Activated naive CD4-positive, alpha-beta T cell treated with anti-CD3 and anti-CD28 coated beads, Interleukin-2, amount 10 ng/mL, durations not matched to agents 7 days and 5 days (primary cell): ENCODE results near the gene PEMT.

ENCODE experiments used
- CTCF ChIA-PET: fragments of 350-600 bp; sonication (Branson Sonifier 250); formaldehyde crosslinking; loops from one replicate; lab custom pipeline; 2021; ENCODE audit warnings: antibody characterized with exemption; lab: Charles Lee
- DNase-seq: peaks from one replicate; pipeline ENCODE4 v3.0.0-alpha.2; 2020
- H3K27ac Mint-ChIP-seq: one replicate; pipeline ENCODE4 v1.8.0; 2021; ENCODE audit warnings: mild to moderate bottlenecking, moderate library complexity, mixed read lengths
- H3K27me3 Mint-ChIP-seq: one replicate; pipeline ENCODE4 v1.8.0; 2021; ENCODE audit warnings: mild to moderate bottlenecking, mixed read lengths
- H3K36me3 Mint-ChIP-seq: one replicate; pipeline ENCODE4 v1.8.0; 2021; ENCODE audit warnings: mixed read lengths
- H3K4me1 Mint-ChIP-seq: one replicate; pipeline ENCODE4 v1.8.0; 2021; ENCODE audit warnings: mixed read lengths
- H3K4me3 Mint-ChIP-seq: one replicate; pipeline ENCODE4 v1.8.0; 2021; ENCODE audit warnings: mild to moderate bottlenecking, moderate library complexity, mixed read lengths
- H3K9me3 Mint-ChIP-seq: one replicate; pipeline ENCODE4 v1.8.0; 2021; ENCODE audit warnings: mixed read lengths

Gene PEMT

DNA sequence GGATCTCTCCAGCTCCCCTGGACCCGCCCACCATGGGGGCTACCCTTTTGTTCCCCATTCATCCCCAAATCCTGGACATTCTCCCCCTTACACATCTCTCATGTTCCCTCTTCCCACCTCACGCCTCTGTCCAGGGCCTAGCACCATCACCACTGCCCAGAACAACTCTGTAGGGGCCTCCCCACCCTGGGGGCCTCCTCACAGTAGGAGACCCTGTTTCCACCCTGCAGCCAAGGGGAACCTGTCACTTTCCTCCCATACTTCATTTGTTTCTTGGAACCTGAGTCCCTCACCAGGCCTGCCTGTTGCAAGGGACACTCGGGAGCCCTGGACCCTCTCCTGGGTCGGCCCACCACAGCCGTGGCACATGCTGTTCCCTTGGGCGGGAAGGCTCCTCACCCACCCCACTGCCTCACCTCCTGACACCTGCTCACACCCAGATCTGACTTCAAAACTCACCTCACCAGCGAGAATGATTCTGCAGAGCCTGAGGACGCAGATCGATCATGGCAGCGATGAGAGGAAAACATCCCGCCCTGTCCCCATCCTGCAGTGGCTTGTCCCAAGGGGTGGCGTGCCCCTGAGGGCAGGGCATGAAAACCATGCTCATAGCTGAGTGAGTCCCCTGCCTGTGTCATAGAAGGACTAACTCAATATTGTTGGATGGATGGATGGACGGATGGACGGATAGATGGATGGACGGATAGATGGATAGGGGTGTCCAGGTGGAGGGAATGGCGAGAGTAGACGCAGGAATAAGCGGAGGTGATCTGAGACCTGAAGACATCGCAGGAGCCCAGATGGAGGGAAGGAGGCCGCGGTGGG is 88.6 kb downstream of the PEMT start:
- H3K27ac Mint-ChIP-seq: no peak overlapping the region
- CTCF ChIA-PET: no interaction called here
- peaks cover 14% of the 10 kb centered on the region for H3K27me3 Mint-ChIP-seq
- H3K36me3 Mint-ChIP-seq: no peaks in the 10 kb centered on the region
- H3K4me3 Mint-ChIP-seq: no peak overlapping the region
- DNase-seq: no peak
- no peaks in the 10 kb centered on the region for H3K9me3 Mint-ChIP-seq
- H3K4me1 Mint-ChIP-seq: no peaks in the 10 kb centered on the region

DNA sequence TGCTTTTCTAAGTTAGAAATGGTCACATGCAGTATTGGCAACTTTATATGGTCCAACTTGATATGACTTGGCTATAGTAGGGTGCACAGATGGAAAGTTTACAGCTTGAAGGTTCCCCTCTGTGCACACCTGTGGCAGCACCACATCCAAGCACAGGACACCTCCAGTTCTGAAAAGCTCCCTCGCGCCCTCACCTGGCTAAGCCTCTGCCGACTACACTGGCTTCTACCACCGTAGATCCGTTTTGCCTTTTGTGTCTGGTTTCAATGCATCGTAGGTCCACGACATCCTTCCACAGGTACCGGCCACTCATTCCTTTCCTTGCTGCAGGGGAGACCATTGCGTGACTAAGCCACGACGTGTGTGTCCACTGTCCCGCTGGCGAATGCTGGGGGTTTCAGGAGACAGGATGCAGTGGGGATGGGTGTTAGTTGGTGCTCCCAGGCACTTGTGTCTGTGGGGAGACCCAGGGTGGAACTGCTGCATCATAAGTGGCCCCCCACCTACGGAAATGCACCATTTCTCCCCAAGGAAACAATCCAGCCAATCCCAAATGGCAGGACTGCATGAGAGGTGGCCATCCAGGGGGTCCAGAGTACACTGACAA is 90.4 kb downstream of the PEMT start:
- peak; percentile 63 for DNase-seq
- Mint-ChIP-seq H3K27ac (no peak overlapping the region), H3K9me3 (no peaks in the 10 kb centered on the region), H3K36me3 (no peaks in the 10 kb centered on the region), H3K27me3 (peaks cover 27% of the 10 kb centered on the region), H3K4me3 (no peak overlapping the region), H3K4me1 (peaks cover 4% of the 10 kb centered on the region)
- CTCF ChIA-PET: interaction anchor here (2.3 kb wide), 1 partner anchor 141 kb away, joined by 6 read pairs; no protein-coding TSS in a partner anchor

DNA sequence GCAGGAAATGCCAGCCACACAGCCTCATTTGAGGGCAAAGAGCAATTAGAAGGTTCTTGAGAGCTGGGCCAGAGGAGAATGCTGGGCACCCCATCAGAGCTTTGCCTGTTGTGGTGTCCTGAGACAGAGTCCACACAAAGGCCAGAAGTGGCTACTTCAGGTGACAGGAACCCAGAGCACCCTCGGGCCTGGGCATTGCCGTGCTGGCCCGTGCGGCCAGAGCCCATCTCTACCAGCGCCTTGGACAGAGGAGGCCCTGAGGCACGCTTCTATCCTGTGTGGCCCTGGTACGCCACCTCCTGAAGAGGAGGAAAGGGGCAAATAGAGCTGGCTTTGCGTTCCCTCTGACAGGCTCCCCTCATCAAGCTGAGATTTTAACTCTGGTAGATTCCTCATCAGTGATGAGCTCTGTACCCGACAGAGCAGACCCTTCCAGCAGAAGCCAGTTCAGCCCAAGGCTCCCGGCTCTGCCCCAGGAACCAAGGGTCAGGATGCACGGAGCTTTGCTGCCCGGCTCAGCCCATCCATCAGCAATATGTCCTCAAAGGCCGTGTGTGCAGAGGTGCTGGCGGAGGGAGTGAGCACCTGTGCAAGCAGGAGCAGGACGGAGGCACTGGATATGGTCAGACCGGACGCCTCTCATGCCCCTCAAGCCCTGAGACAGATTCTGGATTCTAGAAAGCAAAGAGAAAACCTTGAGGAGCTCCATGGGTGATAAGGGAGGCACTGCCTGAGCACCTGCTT is 91.9 kb downstream of the PEMT start:
- DNase-seq: no peak
- CTCF ChIA-PET: interaction anchor here (0.6 to 2.3 kb wide), 4 partner anchors 68 to 190 kb away, joined by 3 to 6 read pairs (median 3); no protein-coding TSS in a partner anchor
- Mint-ChIP-seq H3K4me3 (no peak overlapping the region), H3K9me3 (no peaks in the 10 kb centered on the region), H3K36me3 (no peaks in the 10 kb centered on the region), H3K4me1 (peaks cover 13% of the 10 kb centered on the region), H3K27me3 (peaks cover 42% of the 10 kb centered on the region), H3K27ac (no peak overlapping the region)

DNA sequence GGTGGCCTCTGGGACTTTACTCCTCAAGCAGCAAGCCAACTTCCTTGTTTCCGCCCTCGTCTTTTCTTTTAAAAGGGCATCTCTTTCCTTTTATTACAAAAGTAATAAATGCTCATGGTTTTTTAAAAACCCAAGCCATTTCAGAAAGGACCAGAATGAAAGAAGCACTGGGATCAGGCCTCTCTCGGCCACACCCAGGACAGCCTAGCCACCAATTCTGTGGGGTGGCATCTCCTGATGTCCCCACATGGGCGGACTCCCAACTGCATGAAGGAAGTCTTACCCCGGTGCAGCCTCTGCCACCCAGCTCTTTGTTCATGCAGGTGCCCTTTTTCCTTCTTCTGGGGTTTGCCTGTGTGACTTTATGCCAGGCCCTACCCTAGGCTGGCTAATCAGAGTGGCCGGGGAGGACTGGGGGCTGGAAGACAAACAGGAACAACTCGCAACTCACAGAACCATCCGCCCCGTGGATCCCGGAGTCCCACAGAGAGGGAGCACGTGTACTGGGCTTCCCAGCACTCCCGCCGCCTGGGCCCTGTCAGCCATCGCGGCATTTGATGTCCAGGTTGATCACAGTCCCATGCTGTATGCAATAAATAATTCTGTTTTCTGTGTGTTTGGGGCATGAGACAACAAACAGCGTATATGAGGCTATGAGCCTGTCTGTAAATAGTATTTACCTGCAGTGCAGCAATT is 92.8 kb downstream of the PEMT start:
- H3K27ac Mint-ChIP-seq: no peak overlapping the region
- no peaks in the 10 kb centered on the region for H3K36me3 Mint-ChIP-seq
- no peak for DNase-seq
- no peak overlapping the region for H3K4me3 Mint-ChIP-seq
- H3K9me3 Mint-ChIP-seq: no peaks in the 10 kb centered on the region
- H3K27me3 Mint-ChIP-seq: peaks cover 50% of the 10 kb centered on the region
- CTCF ChIA-PET: interaction anchor here (1.4 kb wide), 1 partner anchor 115 kb away, joined by 3 read pairs; no protein-coding TSS in a partner anchor
- peaks cover 14% of the 10 kb centered on the region for H3K4me1 Mint-ChIP-seq

DNA sequence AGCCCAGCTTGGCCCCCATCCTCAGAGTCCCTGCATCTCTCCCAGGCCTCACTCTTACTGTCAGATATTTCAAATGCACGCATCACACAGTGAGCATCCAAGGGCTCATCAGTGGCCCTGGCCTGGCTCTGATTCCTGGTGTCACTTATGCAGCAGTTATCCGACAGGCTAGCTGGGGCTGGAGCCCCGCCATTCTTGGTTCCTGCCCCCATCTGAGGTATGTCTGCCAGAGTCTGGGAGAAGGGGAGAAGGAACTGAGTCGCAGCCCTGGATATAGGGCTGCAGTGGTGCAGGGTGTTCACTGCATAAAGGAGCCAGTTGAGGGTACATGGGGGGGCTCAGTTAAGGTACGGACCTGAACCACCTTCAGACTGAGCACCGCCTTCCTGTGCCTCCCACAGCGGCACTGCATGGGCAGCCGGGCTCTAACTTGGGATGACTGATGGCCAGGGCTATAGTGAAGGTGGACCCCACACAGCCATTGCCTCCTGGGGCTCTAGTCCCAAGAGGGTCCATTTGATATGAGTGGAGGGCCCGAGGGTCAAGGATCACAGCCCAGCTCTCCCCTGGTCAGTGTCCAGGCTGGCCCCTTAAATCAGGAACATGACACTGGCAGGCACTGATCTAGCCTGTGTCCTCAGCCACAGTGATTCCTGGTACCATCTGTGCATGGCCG is 93.5 kb downstream of the PEMT start:
- no peak for DNase-seq
- Mint-ChIP-seq H3K36me3 (peaks cover 3% of the 10 kb centered on the region), H3K27ac (no peak overlapping the region), H3K4me3 (no peak overlapping the region), H3K9me3 (no peaks in the 10 kb centered on the region), H3K4me1 (peaks cover 14% of the 10 kb centered on the region), H3K27me3 (peaks cover 56% of the 10 kb centered on the region)
- CTCF ChIA-PET: interaction anchor here (1.6 to 3.2 kb wide), 6 partner anchors 8 to 166 kb away, joined by 3 to 33 read pairs (median 7); no protein-coding TSS in a partner anchor

DNA sequence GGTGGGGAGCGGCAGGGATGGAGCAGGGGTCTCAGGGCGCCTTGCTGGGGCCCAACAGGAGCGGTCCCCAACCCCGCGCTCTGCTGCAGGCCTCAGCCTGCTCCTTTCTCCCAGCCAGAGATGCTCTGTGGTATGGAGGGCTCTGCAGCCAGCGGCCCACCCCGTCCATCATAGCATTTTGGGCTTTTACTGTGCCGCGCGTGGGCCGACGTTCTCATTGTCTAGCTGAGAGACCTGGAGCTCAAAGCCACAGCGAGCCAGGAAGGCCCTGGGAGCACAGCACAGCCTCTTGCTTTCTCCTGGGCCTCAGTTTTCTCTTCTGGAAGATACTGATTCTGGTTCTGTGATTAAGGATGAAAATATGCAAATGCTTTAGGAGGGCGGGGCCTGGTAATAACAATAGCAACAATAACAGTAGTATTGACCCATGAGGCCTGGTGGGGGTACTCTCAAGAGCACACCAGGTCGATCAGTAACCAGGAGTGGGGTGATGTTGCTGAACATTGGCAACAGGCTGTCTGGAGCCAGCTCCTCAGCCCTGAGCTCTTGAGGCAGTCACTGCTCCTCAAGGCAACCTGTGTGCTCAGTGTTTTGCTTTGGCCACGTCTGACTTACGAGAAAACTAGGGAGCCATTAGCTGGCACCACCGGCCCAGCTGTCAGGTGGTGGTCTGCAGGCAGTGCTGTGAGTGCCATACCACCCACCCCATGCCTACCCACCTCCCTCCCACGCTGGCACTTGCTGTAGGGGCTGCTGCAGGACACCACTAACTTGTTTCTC is 94.3 kb downstream of the PEMT start:
- CTCF ChIA-PET: interaction anchor here (0.6 to 3.2 kb wide), 25 partner anchors 9 to 175 kb away, joined by 3 to 33 read pairs (median 4); no protein-coding TSS in a partner anchor
- Mint-ChIP-seq H3K9me3 (no peaks in the 10 kb centered on the region), H3K27me3 (peaks cover 56% of the 10 kb centered on the region), H3K4me3 (peak overlapping the region; percentile 35), H3K4me1 (peaks cover 14% of the 10 kb centered on the region), H3K27ac (no peak overlapping the region), H3K36me3 (peaks cover 8% of the 10 kb centered on the region)
- no peak for DNase-seq

DNA sequence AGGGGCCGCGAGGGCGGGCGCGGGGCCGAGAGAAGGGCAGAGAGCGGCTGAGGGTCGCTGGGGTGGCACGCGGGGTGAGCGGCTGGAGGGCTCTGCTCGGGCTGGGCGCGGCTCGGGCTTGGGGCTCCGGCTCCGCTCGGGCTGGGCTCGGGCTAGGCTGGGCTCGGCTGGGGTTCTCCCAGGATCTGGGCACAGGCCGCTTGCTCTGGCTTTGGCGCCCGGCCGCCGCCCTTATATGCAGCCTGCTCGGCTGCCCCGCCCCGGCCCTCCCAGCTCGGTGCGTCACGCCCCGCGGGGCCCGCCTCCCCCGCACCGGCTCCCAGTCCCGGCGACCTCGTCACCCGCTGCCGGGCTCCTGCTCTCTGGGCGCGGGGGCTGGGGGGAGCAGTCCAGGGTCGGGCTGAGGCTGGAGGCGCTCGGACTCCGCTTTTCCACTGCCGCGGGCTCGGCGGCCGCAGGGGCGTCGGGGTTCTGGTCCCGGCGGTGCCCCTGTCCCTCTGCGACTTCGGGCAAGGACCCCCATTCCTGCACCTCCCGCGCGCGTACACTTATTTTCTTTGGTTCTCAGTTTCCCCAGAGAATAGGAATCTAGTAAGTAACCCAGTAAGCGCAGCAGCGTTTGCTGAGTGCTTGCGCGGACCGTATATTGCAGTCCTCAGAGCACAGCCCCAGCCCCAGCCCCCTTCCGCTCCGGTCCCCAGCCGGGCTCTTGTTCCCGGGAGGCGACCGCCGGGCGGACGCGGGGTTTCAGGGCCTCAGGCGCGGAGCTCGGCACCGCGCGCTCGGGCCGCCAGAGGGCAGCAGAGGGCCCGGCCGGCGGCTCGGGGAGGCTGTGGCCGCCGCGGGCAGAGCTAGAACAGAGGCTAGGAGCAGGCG is 95.1 kb downstream of the PEMT start, which contains the start of gene RASD1:
RASD1 (minus strand) TSS at position 207 of the 876 bp plus-strand sequence. CDS start 214 bp downstream, outside the sequence.
- Mint-ChIP-seq H3K27me3 (peaks cover 56% of the 10 kb centered on the region), H3K36me3 (peaks cover 14% of the 10 kb centered on the region), H3K27ac (peak within 1 kb of the TSS; percentile 28), H3K4me3 (peak within 1 kb of the TSS; percentile 68), H3K4me1 (peaks cover 18% of the 10 kb centered on the region), H3K9me3 (no peaks in the 10 kb centered on the region)
- CTCF ChIA-PET: interaction anchor here (0.6 to 3.2 kb wide), 25 partner anchors 8 to 176 kb away, joined by 3 to 33 read pairs (median 4); no protein-coding TSS in a partner anchor
- DNase-seq: peak; percentile 86

DNA sequence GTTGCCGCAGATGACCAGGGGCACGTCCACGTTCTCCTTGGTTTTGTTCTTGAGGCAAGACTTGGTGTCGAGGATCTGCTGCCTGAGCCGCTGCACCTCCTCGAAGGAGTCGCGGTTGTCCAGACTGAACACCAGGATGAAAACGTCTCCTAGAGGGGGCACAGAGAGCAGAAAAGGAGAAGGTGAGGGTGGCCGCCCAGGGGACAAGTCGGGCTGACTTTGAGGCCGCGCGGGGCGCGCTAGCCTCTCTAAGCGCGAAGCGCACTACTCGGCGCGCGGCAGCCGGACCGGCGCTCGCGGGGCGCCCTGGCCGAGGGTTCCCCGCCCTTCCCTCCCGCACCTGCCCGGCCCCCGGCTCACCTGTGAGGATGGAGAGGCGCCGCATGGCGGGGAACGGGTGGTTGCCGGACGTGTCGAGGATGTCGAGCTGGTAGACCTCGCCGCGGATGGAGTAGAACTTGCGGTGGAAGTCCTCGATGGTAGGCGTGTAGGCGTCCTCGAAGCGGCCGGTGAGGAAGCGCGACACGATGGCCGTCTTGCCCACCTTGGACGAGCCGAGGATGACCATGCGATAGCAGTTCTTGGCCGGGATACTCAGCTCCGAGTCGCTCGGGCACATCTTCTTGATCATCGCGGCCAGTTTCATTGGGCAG is 95.8 kb downstream of the PEMT start:
- Mint-ChIP-seq H3K4me3 (peak overlapping the region; percentile 68), H3K9me3 (no peaks in the 10 kb centered on the region), H3K27ac (peak overlapping the region; percentile 28), H3K36me3 (peaks cover 14% of the 10 kb centered on the region), H3K4me1 (peaks cover 18% of the 10 kb centered on the region), H3K27me3 (peaks cover 56% of the 10 kb centered on the region)
- DNase-seq: peak; percentile 54
- CTCF ChIA-PET: interaction anchor here (0.6 to 3.2 kb wide), 9 partner anchors 10 to 146 kb away, joined by 3 to 33 read pairs (median 6); no protein-coding TSS in a partner anchor

DNA sequence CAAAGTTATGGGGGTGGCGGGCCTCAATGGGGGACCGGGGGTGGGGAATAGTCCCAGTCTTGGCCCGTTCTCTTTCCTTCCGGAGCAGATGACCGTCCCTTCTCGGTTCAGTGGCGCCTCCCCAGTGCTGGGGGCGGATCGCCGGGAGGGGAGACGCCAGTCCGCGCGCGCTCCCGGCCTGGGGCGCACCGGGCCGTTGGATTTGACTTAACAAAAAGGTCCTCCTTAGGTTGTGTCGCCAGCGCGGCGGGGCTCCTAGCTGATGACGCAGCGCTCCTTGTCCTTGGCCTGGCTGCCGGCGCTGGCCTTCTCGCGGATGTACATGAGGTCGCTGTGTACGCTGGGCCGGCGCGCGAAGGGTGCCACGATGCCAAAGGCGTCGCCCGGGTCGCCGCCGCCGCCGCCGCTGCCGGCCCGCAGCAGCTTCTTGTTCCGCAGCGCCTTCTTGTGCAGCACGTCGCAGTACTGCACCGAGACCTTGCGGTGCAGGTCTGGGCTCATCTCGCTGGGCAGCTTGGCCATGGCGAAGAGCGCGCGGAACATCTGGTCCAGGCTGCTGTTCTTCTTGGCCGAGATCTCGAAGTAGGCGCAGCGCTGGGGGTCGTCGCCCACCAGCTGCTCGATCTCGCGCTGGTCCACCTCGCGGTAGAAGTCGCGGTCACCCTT is 96.5 kb downstream of the PEMT start:
- Mint-ChIP-seq H3K9me3 (no peaks in the 10 kb centered on the region), H3K4me3 (peak overlapping the region; percentile 58), H3K27ac (no peak overlapping the region), H3K27me3 (peaks cover 53% of the 10 kb centered on the region), H3K36me3 (peaks cover 16% of the 10 kb centered on the region), H3K4me1 (peaks cover 18% of the 10 kb centered on the region)
- peak; percentile 34 for DNase-seq
- CTCF ChIA-PET: interaction anchor here (0.6 to 3.2 kb wide), 3 partner anchors 80 to 146 kb away, joined by 3 to 33 read pairs (median 5); no protein-coding TSS in a partner anchor

DNA sequence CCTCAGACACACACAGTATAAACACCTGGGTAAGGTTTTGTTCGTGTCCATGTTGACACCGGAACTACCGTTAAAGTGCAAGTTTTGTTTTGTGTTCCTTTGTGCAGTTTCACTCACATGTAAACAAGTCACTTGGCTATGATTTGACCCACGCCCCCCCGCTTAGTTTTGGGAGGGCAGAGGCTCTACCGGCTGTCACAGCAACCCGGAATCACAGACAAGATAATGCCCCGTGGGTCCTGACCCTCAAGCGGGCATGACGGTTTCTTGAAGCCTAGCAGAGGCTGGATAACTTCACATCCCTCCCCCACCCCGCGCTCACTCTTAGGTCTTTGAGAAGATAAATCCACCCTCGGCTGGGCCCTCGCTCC is 97.0 kb downstream of the PEMT start:
- H3K27ac Mint-ChIP-seq: no peak overlapping the region
- H3K27me3 Mint-ChIP-seq: peaks cover 49% of the 10 kb centered on the region
- peaks cover 18% of the 10 kb centered on the region for H3K36me3 Mint-ChIP-seq
- CTCF ChIA-PET: no interaction called here
- H3K4me1 Mint-ChIP-seq: peaks cover 18% of the 10 kb centered on the region
- H3K9me3 Mint-ChIP-seq: no peaks in the 10 kb centered on the region
- no peak overlapping the region for H3K4me3 Mint-ChIP-seq
- DNase-seq: no peak

DNA sequence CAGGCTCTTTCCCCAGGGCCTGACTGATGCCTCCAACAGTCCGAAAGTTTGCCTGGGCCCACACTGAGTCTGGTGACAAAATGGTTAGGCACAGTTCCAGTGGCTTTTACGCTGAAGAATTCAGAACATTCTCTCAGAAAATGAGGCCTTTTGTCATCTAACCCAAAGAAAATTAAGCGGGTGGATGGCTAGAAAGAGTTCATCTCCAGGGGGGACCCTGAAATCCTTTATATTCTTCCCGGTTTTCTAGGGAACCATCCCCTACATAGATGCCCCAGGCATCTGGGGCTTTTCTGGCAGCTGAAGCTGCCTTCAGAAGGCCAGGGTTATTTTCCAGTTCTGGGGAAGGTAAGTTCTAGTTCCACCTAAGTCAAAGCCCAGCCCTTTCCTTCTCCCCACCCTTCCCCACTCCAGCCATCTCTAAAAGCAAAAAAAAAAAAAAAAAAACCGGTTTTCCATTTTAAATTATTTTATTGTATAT is 97.5 kb downstream of the PEMT start:
- CTCF ChIA-PET: no interaction called here
- H3K27me3 Mint-ChIP-seq: peaks cover 49% of the 10 kb centered on the region
- peaks cover 18% of the 10 kb centered on the region for H3K4me1 Mint-ChIP-seq
- peaks cover 20% of the 10 kb centered on the region for H3K36me3 Mint-ChIP-seq
- H3K9me3 Mint-ChIP-seq: no peaks in the 10 kb centered on the region
- no peak overlapping the region for H3K27ac Mint-ChIP-seq
- no peak for DNase-seq
- H3K4me3 Mint-ChIP-seq: no peak overlapping the region
